Hepatocyte (in vitro differentiated cells): ENCODE results near the gene RRP9. TPM values are rescaled to one million over a fixed set of nuclear protein-coding genes. Genes with fewer than 3 reads are reported as not detected.

ENCODE experiments used
- DNase-seq: peaks from one replicate; pipeline ENCODE4 v3.0.0-alpha.2; 2016; ENCODE audit warnings: low spot score
- H2AFZ ChIP-seq: fragments of 200-600 bp; sonication (generic); 2 replicates; pipeline ENCODE4 v1.6.0; 2016; ENCODE audit warnings: antibody characterized with exemption, mild to moderate bottlenecking
- H3K27ac ChIP-seq: fragments of 200-600 bp; sonication (generic); 2 replicates; pipeline ENCODE4 v1.5.1; 2016; ENCODE audit warnings: mild to moderate bottlenecking
- H3K27me3 ChIP-seq: fragments of 200-600 bp; sonication (generic); 2 replicates; pipeline ENCODE4 v1.6.1; 2016
- H3K36me3 ChIP-seq: fragments of 200-600 bp; sonication (generic); replicated peaks from 2 replicates; pipeline ENCODE4 v1.5.1; 2016; ENCODE audit warnings: low read depth; ENCODE audit not compliant: insufficient read depth
- H3K4me1 ChIP-seq: fragments of 200-600 bp; sonication (generic); 2 replicates; pipeline ENCODE4 v1.5.1; 2016; ENCODE audit warnings: mild to moderate bottlenecking, moderate library complexity; ENCODE audit not compliant: insufficient read depth
- H3K4me2 ChIP-seq: fragments of 200-600 bp; sonication (generic); 2 replicates; pipeline ENCODE4 v1.6.0; 2016
- H3K4me3 ChIP-seq: fragments of 200-600 bp; sonication (generic); 2 replicates; pipeline ENCODE4 v1.5.1; 2016; ENCODE audit warnings: mild to moderate bottlenecking
- H3K79me2 ChIP-seq: fragments of 200-600 bp; sonication (generic); 2 replicates; pipeline ENCODE4 v1.6.0; 2017; ENCODE audit warnings: mild to moderate bottlenecking
- H3K9me2 ChIP-seq: fragments of 200-600 bp; sonication (generic); replicated peaks from 2 replicates; pipeline ENCODE4 v1.6.0; 2017; ENCODE audit warnings: mild to moderate bottlenecking; ENCODE audit not compliant: insufficient read depth
- H3K9me3 ChIP-seq: fragments of 200-600 bp; sonication (generic); 2 replicates; pipeline ENCODE4 v1.5.1; 2016; ENCODE audit warnings: low read depth, mild to moderate bottlenecking
- H4K20me1 ChIP-seq: fragments of 200-600 bp; sonication (generic); 2 replicates; pipeline ENCODE4 v1.6.0; 2016; ENCODE audit warnings: mild to moderate bottlenecking; ENCODE audit not compliant: insufficient read depth, poor library complexity, severe bottlenecking
- CTCF ChIP-seq: fragments of 200-600 bp; sonication (generic); IDR thresholded peaks from 2 replicates; pipeline ENCODE4 v1.5.1; 2016; ENCODE audit warnings: antibody characterized with exemption, mild to moderate bottlenecking; ENCODE audit not compliant: poor library complexity
- EZH2 ChIP-seq: fragments of 200-600 bp; sonication (generic); IDR thresholded peaks from 2 replicates; pipeline ENCODE4 v1.6.1; 2016; ENCODE audit warnings: antibody characterized with exemption, mild to moderate bottlenecking, borderline replicate concordance
- EZH2phosphoT487 ChIP-seq: fragments of 200-600 bp; sonication (generic); IDR thresholded peaks from one replicate; pipeline ENCODE4 v1.6.1; 2018; ENCODE audit warnings: antibody characterized with exemption, mild to moderate bottlenecking, low read depth, moderate library complexity; ENCODE audit not compliant: unreplicated experiment, severe bottlenecking
- WGBS: methylation state at CpG from one replicate; pipeline ENCODE4 v1.1.6; 2016; ENCODE audit warnings: low lambda C conversion rate; ENCODE audit errors: missing lambda C conversion rate; 5-methylcytosine and 5-hydroxymethylcytosine counted together
- polyA plus RNA-seq: library from polyadenylated mRNA; unstranded; fragments of >200 nt; fragmentation: Nextera tagmentation; extraction: Ambion mirVana; gene quantifications from 2 replicates; pipeline ENCODE4 v1.2.1, GENCODE V29; 2016
- total RNA-seq: library from RNA; depleted of rRNA; stranded (reverse); fragments of >200 nt; gene quantifications from 2 replicates; pipeline ENCODE4 v1.2.3, GENCODE V29; 2014

The RRP9 gene
- total and polyA plus RNA-seq, 2 experiments from 2014 or later, result 17.5 to 32.8 TPM

DNA sequence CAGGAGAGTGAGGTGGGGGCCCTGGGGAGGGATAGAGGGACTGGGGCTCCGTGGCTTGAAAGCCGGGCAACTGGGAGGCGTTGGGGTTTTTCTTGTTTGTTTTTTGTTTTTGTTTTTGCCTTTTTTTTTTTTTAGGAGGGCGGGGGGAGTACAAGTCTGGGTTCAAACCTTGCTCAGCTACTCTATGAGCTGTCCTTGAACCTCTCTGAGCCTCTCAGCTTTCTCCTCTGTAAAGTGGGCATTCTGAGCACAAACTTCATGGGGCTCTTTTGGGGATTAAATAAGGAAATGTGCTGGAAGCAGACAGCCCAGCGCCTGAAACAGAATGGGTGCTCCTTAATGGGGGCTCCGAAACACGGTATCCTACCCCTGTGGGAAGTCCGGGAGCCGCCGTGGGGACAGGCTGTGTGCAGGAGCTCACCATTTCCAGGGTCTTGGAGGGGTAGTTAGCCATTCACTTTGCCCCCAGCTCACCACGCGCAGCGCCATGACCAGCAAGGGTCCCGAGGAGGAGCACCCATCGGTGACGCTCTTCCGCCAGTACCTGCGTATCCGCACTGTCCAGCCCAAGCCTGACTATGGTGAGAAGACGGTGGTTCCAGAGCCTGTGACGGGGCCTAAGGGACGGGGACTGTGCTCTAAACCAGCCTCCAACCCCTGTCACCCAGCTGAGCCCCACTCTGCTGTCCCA is 42.0 kb upstream of the RRP9 start:
- peak overlapping the region; percentile 37 for H3K4me3 ChIP-seq
- DNase-seq, result no peak
- peak overlapping the region; percentile 97 for H3K27ac ChIP-seq
- no peaks in the 10 kb centered on the region for H3K9me2 ChIP-seq
- no peaks in the 10 kb centered on the region for H3K27me3 ChIP-seq
- no peaks in the 10 kb centered on the region for H3K36me3 ChIP-seq
- H2AFZ ChIP-seq, result peak overlapping the region; percentile 42
- H3K9me3 ChIP-seq, result no peaks in the 10 kb centered on the region
- H3K79me2 ChIP-seq, result peaks cover 23% of the 10 kb centered on the region
- peaks cover 30% of the 10 kb centered on the region for H3K4me1 ChIP-seq
- 76% methylated on average over 19 of the region's 22 CpGs for WGBS
- TF ChIP-seq EZH2 (no peak), EZH2phosphoT487 (no peak), CTCF (no peak)
- peak overlapping the region; percentile 78 for H3K4me2 ChIP-seq
- no peaks in the 10 kb centered on the region for H4K20me1 ChIP-seq

- Histone ChIP-seq H2AFZ (peak within 1 kb of the TSS; percentile 42), H3K4me3 (peak within 1 kb of the TSS; percentile 37), H3K79me2 (peaks cover 23% of the 10 kb centered on the region), H4K20me1 (no peaks in the 10 kb centered on the region), H3K27me3 (no peaks in the 10 kb centered on the region), H3K27ac (peak within 1 kb of the TSS; percentile 97), H3K9me2 (no peaks in the 10 kb centered on the region), H3K4me2 (peak within 1 kb of the TSS; percentile 78), H3K4me1 (peaks cover 30% of the 10 kb centered on the region), H3K9me3 (no peaks in the 10 kb centered on the region), H3K36me3 (no peaks in the 10 kb centered on the region)
- under 1% methylated on average over 64 of the region's 68 CpGs for whole genome bisulfite sequencing
- peak; percentile 95 for DNase-seq
- no peak for TF ChIP-seq CTCF
- TF ChIP-seq EZH2, result no peak
- no peak for TF ChIP-seq EZH2phosphoT487
These were observed 41.3 kb upstream of the RRP9 start, which contains the start of gene ACY1 for GRCh38 chr3:51982838-51983577. ACY1 (plus strand) TSS chr3:51983535; CDS start chr3:51984065, 530 bp downstream.

GRCh38 chr3:51982352-51982837 is 40.7 kb upstream of the RRP9 start:
- Histone ChIP-seq H3K36me3 (no peaks in the 10 kb centered on the region), H3K4me2 (peak overlapping the region; percentile 78), H3K4me3 (peak overlapping the region; percentile 37), H3K79me2 (peaks cover 23% of the 10 kb centered on the region), H3K9me2 (no peaks in the 10 kb centered on the region), H4K20me1 (no peaks in the 10 kb centered on the region), H3K9me3 (no peaks in the 10 kb centered on the region), H2AFZ (peak overlapping the region; percentile 29), H3K27me3 (no peaks in the 10 kb centered on the region), H3K4me1 (peaks cover 30% of the 10 kb centered on the region), H3K27ac (peak overlapping the region; percentile 97)
- DNase-seq, result peak; percentile 90
- TF ChIP-seq CTCF (peak; percentile 52), EZH2phosphoT487 (no peak)
- 10% methylated on average over 4 of the region's 4 CpGs for WGBS
